ENCODE data around the gene EGFL8. TPM values are rescaled to one million over a fixed set of nuclear protein-coding genes. Genes with fewer than 3 reads are reported as not detected.
A peak's percentile ranks its signal among the peaks of the same experiment; 100 is the strongest.
"Not testable (repeated sequence)": the region's sequence is repeated elsewhere in the genome, so short reads cannot be mapped to it uniquely, and the experiment has no call there.

The EGFL8 gene
- total RNA-seq, 2 experiments from 2014 or later: 6.1 to 9.5 TPM

- peaks cover 24% of the 10 kb centered on the region for H3K36me3 Mint-ChIP-seq (ENCODE audit: low read depth)
- CTCF ChIA-PET: interaction anchor here (0.5 to 0.9 kb wide), 3 partner anchors 11 to 52 kb away, joined by 3 read pairs; no protein-coding TSS in a partner anchor
- DNase-seq: no peak
- H3K9me3 Mint-ChIP-seq: no peaks in the 10 kb centered on the region
- peak overlapping the region; percentile 19 for H3K27ac Mint-ChIP-seq
- peaks cover 60% of the 10 kb centered on the region for H3K4me1 Mint-ChIP-seq (ENCODE audit: low read depth)
- H3K4me3 Mint-ChIP-seq: no peak overlapping the region
- no peaks in the 10 kb centered on the region for H3K27me3 Mint-ChIP-seq (ENCODE audit: low read depth)
- intact Hi-C loops (cut with micrococcal nuclease): no loop called here
Observed at GRCh38 chr6:32182555-32182981, 18.2 kb downstream of the EGFL8 start.

- Mint-ChIP-seq H3K27me3 (ENCODE audit: low read depth) (no peaks in the 10 kb centered on the region), H3K4me1 (ENCODE audit: low read depth) (peaks cover 65% of the 10 kb centered on the region), H3K27ac (peak overlapping the region; percentile 3), H3K36me3 (ENCODE audit: low read depth) (peaks cover 25% of the 10 kb centered on the region), H3K4me3 (no peak overlapping the region), H3K9me3 (no peaks in the 10 kb centered on the region)
- intact Hi-C loops (cut with micrococcal nuclease): no loop called here
- CTCF ChIA-PET: interaction anchor here (0.5 to 0.6 kb wide), 2 partner anchors 11 to 51 kb away, joined by 3 read pairs; no protein-coding TSS in a partner anchor
- no peak for DNase-seq
Observed at GRCh38 chr6:32183030-32183429, 18.6 kb downstream of the EGFL8 start.

- H3K4me1 Mint-ChIP-seq (ENCODE audit: low read depth): peaks cover 69% of the 10 kb centered on the region
- no peaks in the 10 kb centered on the region for H3K27me3 Mint-ChIP-seq (ENCODE audit: low read depth)
- CTCF ChIA-PET: no interaction called here
- intact Hi-C loops (cut with micrococcal nuclease): no loop called here
- DNase-seq: no peak
- H3K4me3 Mint-ChIP-seq: no peak overlapping the region
- no peak overlapping the region for H3K27ac Mint-ChIP-seq
- peaks cover 29% of the 10 kb centered on the region for H3K36me3 Mint-ChIP-seq (ENCODE audit: low read depth)
- no peaks in the 10 kb centered on the region for H3K9me3 Mint-ChIP-seq
Observed at GRCh38 chr6:32183483-32184083, 19.2 kb downstream of the EGFL8 start.

GRCh38 chr6:32184084-32184640 lies 19.8 kb downstream of the EGFL8 start, which contains the start of gene AGER:
Gene AGER, minus strand, starts transcription at chr6:32184253. Its CDS starts 31 bp downstream, at chr6:32184222.
- H3K36me3 Mint-ChIP-seq (ENCODE audit: low read depth): peaks cover 35% of the 10 kb centered on the region
- no peaks in the 10 kb centered on the region for H3K9me3 Mint-ChIP-seq
- no peak within 1 kb of the TSS for H3K4me3 Mint-ChIP-seq
- CTCF ChIA-PET: no interaction called here
- intact Hi-C loops (cut with micrococcal nuclease): no loop called here
- peaks cover 69% of the 10 kb centered on the region for H3K4me1 Mint-ChIP-seq (ENCODE audit: low read depth)
- H3K27ac Mint-ChIP-seq: peak within 1 kb of the TSS; percentile 39
- no peaks in the 10 kb centered on the region for H3K27me3 Mint-ChIP-seq (ENCODE audit: low read depth)
- no peak for DNase-seq

- Mint-ChIP-seq H3K27ac (peak overlapping the region; percentile 73), H3K36me3 (ENCODE audit: low read depth) (peaks cover 32% of the 10 kb centered on the region), H3K4me1 (ENCODE audit: low read depth) (peaks cover 57% of the 10 kb centered on the region)
- intact Hi-C loops (cut with micrococcal nuclease); CTCF ChIA-PET; H3K27me3 Mint-ChIP-seq (ENCODE audit: low read depth); H3K9me3 Mint-ChIP-seq; H3K4me3 Mint-ChIP-seq: not testable (repeated sequence)
- DNase-seq: peak; percentile 65
Observed at GRCh38 chr6:32185681-32186131, 21.3 kb downstream of the EGFL8 start.

- intact Hi-C loops (cut with micrococcal nuclease); DNase-seq; CTCF ChIA-PET; H3K27me3 Mint-ChIP-seq (ENCODE audit: low read depth); H3K4me3 Mint-ChIP-seq; H3K9me3 Mint-ChIP-seq: not testable (repeated sequence)
- peak overlapping the region; percentile 73 for H3K27ac Mint-ChIP-seq
- H3K36me3 Mint-ChIP-seq (ENCODE audit: low read depth): peaks cover 35% of the 10 kb centered on the region
- H3K4me1 Mint-ChIP-seq (ENCODE audit: low read depth): peaks cover 59% of the 10 kb centered on the region
Observed at GRCh38 chr6:32186151-32186840, 21.9 kb downstream of the EGFL8 start.

GRCh38 chr6:32187009-32187709 lies 22.8 kb downstream of the EGFL8 start:
- H3K4me1 Mint-ChIP-seq (ENCODE audit: low read depth): peaks cover 60% of the 10 kb centered on the region
- peak overlapping the region; percentile 73 for H3K27ac Mint-ChIP-seq
- H3K4me3 Mint-ChIP-seq: peak overlapping the region; percentile 23
- no peaks in the 10 kb centered on the region for H3K27me3 Mint-ChIP-seq (ENCODE audit: low read depth)
- CTCF ChIA-PET: no interaction called here
- H3K9me3 Mint-ChIP-seq: no peaks in the 10 kb centered on the region
- peaks cover 40% of the 10 kb centered on the region for H3K36me3 Mint-ChIP-seq (ENCODE audit: low read depth)
- intact Hi-C loops (cut with micrococcal nuclease): no loop called here
- no peak for DNase-seq

GRCh38 chr6:32187725-32188380 lies 23.5 kb downstream of the EGFL8 start:
- Mint-ChIP-seq H3K36me3 (ENCODE audit: low read depth) (peaks cover 40% of the 10 kb centered on the region), H3K4me3 (peak overlapping the region; percentile 29)

GRCh38 chr6:32188381-32189068 lies 24.1 kb downstream of the EGFL8 start:
- H3K4me3 Mint-ChIP-seq: peak overlapping the region; percentile 78
- intact Hi-C loops (cut with micrococcal nuclease): no loop called here
- H3K27ac Mint-ChIP-seq: peak overlapping the region; percentile 88
- H3K36me3 Mint-ChIP-seq (ENCODE audit: low read depth): peaks cover 40% of the 10 kb centered on the region
- CTCF ChIA-PET: interaction anchor here (0.6 to 1.7 kb wide), 2 partner anchors 9 to 12 kb away, joined by 3 read pairs; no protein-coding TSS in a partner anchor
- H3K9me3 Mint-ChIP-seq: no peaks in the 10 kb centered on the region
- H3K4me1 Mint-ChIP-seq (ENCODE audit: low read depth): peaks cover 56% of the 10 kb centered on the region
- no peaks in the 10 kb centered on the region for H3K27me3 Mint-ChIP-seq (ENCODE audit: low read depth)
- no peak for DNase-seq

More at GRCh38 chr6:32187725-32188380, 23.5 kb downstream of the EGFL8 start:
- peaks cover 58% of the 10 kb centered on the region for H3K4me1 Mint-ChIP-seq (ENCODE audit: low read depth)
- H3K9me3 Mint-ChIP-seq; H3K27me3 Mint-ChIP-seq (ENCODE audit: low read depth); DNase-seq; intact Hi-C loops (cut with micrococcal nuclease): not testable (repeated sequence)
- H3K27ac Mint-ChIP-seq: peak overlapping the region; percentile 65
- CTCF ChIA-PET: interaction anchor here (0.6 to 1.7 kb wide), 2 partner anchors 9 to 11 kb away, joined by 3 read pairs; no protein-coding TSS in a partner anchor

- Mint-ChIP-seq H3K27me3 (ENCODE audit: low read depth) (no peaks in the 10 kb centered on the region), H3K27ac (peak overlapping the region; percentile 88), H3K4me3 (peak overlapping the region; percentile 78), H3K36me3 (ENCODE audit: low read depth) (peaks cover 40% of the 10 kb centered on the region), H3K4me1 (ENCODE audit: low read depth) (peaks cover 58% of the 10 kb centered on the region), H3K9me3 (no peaks in the 10 kb centered on the region)
- CTCF ChIA-PET: interaction anchor here (1.7 kb wide), 1 partner anchor 13 kb away, joined by 3 read pairs; no protein-coding TSS in a partner anchor
- intact Hi-C loops (cut with micrococcal nuclease): no loop called here
- no peak for DNase-seq
Observed at GRCh38 chr6:32189069-32189741, 24.8 kb downstream of the EGFL8 start.

GRCh38 chr6:32189742-32190053 lies 25.3 kb downstream of the EGFL8 start:
- Mint-ChIP-seq H3K4me3 (peak overlapping the region; percentile 78), H3K27ac (peak overlapping the region; percentile 88), H3K36me3 (ENCODE audit: low read depth) (peaks cover 40% of the 10 kb centered on the region), H3K9me3 (no peaks in the 10 kb centered on the region), H3K4me1 (ENCODE audit: low read depth) (peaks cover 60% of the 10 kb centered on the region), H3K27me3 (ENCODE audit: low read depth) (no peaks in the 10 kb centered on the region)
- intact Hi-C loops (cut with micrococcal nuclease): loop anchor here (1.0 to 10.0 kb wide), 6 partner anchors 11 to 1015 kb away; partner anchors contain the start of genes ATF6B, ATP6V1G2, CLIC1 and DDX39B
- CTCF ChIA-PET: no interaction called here
- DNase-seq: no peak
